Measurements from ENCODE around the gene PMM2.
"Not testable (repeated sequence)": the region's sequence is repeated elsewhere in the genome, so short reads cannot be mapped to it uniquely, and the experiment has no call there.

PMM2 gene

DNA sequence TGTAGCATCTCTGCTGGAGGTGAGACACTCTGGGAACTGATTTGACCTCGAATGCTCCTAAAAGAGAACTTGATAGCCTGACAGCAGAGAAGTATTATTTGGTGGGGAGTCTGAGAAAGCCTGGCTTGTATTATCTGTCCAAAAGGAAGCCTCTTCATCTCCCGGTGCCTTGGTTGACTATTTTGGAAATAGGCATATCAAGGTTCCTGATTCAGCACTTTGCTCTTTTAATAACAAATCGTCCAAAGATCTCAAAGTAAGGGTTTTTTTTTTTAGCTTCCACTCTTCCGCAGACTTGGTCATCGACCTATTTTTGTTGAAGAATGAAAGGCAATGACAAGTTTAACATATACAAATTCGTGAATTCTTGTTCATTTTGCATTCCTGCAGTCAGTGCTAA lies 15.0 kb upstream of the PMM2 start:
- no peak for DNase-seq (ENCODE audit: low read depth)

DNA sequence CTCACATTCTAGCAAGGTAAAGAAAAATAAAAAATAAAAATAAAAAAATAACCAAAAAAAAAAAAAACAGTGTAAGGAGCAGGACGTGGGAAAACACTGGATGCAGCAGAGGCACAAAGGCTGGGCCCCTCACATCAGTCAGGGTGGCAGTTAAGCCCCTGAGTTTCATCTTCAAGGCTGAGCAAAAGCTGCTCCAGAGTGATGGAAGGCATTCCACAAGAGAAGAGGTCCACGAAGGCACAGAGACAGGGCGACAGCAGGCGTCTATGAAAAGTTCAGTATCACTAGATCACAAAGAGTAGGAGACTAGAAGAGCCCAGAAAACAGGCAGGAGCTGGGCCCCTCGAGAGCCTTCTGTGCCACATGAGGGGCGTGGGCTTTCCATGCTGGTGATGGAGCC lies 12.2 kb upstream of the PMM2 start:
- DNase-seq (ENCODE audit: low read depth) = no peak

DNA sequence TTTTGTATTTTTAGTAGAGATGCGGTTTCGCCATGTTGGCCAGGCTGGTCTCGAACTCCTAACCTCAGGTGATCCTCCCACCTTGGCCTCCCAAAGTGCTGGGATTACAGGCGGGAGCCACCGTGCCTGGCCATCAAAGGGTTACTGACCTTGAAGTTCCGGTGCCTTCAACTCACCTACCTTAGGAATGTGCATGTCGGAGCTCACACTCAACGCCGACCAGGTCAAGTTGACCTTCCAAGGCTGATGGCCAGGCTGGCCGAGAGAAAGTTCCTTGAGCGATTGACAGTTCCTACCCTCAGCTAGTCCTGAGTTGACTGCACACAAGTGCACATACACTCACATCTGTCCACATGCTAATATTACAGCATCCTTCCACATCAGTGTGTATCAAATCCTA lies 11.3 kb upstream of the PMM2 start:
- DNase-seq (ENCODE audit: low read depth) = not testable (repeated sequence)

DNA sequence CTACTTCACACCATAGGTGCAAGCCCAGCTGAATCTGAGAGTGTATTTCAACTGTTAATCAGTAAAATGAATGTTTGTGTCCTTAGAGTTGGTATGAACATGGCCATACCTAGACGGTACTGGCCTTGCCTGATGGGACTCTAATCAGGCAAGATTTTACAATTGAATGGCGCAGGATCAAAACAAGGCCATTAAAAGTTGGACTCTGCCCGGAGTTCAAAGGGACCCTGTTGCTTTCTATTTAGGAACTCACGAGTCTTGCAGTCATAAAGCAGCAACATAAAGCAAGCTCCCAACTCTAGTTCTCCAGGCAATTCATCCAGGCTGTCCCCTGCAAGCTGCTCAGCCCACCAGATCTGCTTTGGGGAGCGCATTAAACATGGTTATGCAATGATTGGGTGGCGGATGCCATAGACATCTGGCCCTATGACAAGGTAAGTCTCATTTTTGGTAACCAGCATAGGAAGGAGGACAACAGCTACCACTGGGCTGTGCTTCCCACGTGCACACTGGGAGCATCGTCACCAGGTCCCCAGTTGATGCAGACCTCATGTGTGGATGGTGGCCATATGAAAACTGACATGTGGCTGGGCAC lies 9.0 kb upstream of the PMM2 start:
- no peak for DNase-seq (ENCODE audit: low read depth)

DNA sequence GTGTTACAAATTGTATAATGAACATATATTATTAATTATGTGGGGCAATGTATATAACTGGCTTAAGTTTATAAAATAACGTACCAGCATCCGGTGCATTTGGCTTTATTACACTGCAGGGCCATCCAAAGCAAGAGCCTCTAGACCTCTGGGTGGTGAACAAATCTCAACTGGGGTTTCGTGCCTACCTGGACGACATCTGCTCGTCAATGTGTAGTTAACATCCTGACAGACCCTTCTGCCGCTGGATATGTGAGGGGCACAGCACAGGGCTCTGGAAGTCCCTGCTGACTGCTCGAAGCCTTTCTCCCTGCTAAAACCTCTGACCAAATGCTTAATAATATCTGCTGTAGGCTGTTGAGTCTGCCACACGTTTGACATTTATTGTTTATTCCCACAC lies 2.5 kb upstream of the PMM2 start:
- no peak for DNase-seq (ENCODE audit: low read depth)

DNA sequence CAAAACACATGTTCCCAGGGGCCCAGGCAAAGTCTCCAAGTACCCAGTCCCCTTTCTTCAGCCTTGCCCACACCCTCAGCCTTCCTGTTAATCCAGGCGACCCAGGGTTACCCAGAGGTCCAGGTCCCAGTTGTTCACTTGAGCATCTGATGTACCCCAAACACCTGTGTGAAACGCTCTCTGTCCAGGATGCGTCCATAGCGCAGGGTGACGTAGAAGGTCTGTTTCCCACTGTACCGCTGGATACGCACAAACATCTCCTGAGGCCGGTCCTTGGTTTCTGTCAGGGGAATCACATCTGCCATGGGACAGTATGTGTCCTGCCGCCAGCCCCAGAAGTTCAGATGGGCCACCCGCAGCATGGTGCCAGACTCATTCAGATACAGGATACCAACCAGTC lies 1.8 kb upstream of the PMM2 start:
- no peak for DNase-seq (ENCODE audit: low read depth)

DNA sequence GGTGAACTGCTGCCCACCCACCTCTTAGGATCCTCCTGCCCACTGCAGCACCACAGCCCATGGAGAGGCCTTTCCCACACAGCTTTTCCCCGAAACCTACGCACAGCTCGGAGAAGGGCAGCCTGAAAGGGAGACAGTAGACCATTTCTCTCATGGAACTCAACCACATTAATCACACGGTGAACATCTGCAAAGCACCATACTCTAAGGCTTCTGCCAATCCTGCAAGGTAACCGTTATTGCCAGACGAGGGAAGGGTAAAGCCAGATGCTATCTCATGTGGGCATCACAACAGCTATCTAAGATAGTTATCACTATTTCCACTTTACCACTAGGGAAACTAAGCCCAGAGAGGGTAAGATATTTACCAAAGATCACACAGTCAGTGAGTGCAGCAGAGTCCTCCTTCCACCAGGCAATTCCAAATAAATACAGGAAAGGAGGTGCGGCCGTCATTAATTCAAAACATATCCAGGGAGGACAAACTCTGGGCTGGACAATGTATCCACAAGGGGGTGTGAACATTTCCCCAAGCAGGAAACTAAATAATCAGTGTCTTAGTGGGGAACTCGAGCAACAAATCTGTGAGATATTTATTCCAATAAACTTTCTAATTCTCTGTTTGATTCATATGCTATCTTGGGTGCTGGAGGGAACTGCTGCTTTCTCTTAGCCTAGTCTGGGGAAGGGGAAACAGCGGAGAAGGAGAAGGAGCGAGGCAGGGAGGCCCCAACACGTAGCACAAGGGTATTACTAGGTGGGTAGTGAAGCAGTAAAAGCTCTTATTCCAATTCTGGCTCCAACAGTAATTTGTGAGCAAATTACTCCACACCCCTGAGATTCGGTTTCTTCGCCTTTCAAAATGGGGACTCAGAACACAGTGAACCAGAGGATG lies 923 bp upstream of the PMM2 start:
- no peak for DNase-seq (ENCODE audit: low read depth)

DNA sequence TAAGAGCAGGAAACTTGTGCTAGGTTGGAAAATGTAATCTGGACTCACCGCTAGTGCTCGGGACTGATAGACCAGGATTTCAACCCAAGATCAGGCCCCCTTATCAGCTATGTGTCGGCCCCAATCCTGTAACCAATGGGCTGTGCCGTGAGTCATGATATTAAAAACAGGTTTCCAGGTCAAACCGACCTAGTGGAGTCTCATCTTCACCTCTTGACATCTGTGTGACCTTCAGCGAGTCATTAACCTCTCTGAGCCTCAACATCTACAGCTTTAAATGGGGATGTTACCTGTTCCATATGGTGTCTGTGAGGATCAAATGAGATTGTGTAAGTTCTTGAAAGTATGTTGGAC lies 512 bp downstream of the PMM2 start:
- no peak for DNase-seq (ENCODE audit: low read depth)

DNA sequence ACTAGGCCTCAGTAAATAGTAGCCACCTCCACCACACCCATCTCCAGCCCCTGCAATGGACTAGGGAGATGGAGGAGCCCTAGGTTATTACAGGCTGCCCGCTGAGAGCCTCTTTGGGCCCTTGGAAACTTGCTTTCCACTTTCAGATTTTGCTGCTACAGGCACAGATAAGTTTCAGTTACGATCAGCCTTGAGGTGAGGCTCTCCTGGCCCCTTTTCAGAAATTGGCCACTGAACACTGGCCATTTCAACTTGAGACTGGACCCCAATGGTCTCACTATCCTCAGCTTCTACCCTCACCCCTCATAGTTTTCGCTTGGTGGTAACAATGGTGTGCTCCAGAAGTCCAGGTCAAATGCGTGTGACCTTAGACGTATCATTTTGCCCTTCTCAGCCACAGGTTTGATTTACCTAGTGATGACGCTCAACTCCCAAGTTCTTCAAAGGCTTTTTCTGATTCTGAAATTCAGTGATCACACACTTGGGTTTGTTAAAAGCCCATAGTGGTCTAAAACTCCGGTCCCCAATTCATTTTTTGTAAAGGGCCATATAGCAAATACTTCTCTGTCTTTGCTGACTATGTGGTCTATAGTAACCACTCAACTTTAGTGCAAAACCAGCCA lies 1.0 kb downstream of the PMM2 start:
- DNase-seq (ENCODE audit: low read depth) = no peak

DNA sequence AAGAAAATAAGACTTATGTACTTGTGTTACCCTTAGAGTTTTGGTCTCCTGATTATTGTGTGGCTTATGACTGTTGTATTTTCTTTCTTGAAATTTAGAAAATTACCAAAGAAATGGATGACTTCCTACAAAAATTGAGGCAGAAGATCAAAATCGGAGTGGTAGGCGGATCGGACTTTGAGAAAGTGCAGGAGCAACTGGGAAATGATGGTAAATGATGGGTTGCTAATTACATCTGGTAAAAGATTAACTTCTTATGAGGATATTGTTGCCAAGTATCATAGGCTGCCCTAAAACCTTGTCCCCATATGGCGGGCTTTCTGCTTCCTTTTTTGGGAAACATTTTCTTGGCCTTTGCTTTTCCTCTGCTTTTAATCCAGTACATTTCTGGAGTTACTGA lies 4.1 kb downstream of the PMM2 start:
- DNase-seq (ENCODE audit: low read depth) = no peak

DNA sequence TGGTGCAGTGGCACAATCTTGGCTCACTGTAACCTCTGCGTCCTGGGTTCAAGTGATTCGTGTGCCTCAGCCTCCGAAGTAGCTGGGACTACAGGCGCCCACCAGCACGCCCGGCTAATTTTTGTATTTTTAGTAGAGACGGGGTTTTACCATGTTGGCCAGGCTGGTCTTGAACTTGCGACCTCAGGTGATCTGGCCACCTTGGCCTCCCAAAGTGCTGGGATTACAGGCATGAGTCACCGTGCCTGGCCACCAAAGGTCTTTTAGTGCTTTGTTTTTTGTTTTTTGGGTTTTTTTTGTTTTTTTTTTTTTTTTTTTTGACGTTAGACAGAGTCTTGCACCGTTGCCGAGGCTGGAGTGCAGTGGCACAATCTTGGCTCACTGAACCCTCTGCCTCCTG lies 6.1 kb downstream of the PMM2 start:
- DNase-seq (ENCODE audit: low read depth) = not testable (repeated sequence)

DNA sequence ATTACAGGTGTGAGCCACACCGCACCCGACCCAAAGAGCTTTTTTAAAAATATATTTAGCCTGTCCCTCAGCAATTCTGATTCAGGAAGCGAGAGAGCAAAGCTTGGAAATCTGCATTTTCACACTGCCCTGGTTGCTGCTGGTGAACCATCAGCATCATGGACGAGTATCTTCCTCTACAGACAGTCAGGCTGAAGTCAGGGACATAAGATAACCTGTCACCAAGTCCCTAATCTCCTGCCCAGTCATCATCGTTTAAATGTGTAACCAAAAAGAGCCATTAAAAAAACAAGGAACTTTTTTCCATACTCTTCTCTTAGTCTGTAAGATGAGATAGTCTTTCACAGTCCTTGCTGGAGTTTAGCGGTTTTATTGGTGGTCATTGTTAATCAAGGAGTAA lies 6.7 kb downstream of the PMM2 start:
- no peak for DNase-seq (ENCODE audit: low read depth)

DNA sequence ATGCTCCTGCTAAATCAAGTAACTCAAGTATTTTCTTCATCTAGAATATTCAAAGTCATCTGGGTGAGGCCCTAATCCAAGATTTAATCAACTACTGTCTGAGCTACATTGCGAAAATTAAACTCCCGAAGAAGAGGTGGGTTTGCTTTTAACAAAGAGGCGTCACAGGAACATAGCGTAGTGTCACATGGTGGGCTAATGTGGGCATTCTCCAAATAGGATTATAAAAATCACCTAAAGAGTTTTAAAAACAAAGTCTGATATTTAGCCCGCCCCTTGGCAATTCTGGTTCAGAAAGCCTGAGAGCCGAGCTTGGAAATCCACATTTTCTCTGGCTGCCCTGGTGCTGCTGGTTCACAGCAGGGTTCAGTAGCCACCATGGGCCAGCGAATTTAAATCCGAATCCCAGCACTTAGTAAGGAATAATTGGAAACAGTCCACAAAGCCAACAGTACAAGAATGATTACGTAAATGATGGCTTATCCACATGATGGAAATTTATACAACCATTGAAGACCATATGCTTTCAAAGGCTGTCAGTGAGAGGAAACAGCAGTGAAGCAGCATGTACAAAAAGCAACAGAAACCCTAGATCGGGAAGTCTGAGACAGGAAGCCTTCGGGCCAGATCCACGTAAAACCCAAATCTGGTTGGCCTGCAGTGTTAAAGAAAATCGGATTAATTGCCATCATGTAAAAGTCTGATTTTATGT lies 8.8 kb downstream of the PMM2 start:
- no peak for DNase-seq (ENCODE audit: low read depth)

DNA sequence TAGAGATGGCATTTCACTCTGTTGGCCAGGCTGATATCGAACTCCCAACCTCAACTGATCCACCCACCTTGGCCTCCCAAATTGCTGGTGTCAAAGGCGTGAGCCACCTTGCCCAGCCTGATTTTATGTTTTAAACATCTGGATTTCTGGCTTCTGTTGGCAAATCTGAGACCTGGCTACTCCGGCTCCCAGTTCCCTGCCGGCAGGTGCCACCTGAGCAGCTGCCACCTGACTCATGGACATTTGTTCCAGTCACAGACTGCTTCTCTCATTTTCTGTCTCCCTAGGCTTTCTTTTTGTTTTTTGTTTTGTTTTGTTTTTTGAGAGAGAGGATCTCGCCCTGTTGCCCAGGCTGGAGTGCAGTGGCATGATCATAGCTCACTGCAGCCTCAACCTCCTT lies 9.6 kb downstream of the PMM2 start:
- DNase-seq (ENCODE audit: low read depth) = no peak

DNA sequence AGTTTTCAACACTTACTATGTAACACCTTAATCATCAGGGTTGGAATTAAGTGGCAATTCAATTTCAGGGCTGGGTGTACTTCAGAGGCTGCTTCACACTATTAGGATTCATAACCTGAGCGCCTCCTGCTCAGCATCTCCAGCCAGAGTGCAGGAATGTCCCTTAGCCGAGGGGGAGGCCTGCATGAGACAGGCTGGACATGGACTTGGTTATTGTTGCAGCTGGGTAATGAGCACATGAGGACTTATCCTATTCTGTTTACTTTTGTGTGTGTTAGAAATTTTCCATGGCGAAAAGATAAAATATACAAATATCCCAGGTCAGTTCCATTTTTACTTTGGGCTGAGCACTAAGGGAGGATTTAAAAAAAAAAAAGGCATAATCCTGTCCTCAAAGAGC lies 10.4 kb downstream of the PMM2 start:
- no peak for DNase-seq (ENCODE audit: low read depth)

DNA sequence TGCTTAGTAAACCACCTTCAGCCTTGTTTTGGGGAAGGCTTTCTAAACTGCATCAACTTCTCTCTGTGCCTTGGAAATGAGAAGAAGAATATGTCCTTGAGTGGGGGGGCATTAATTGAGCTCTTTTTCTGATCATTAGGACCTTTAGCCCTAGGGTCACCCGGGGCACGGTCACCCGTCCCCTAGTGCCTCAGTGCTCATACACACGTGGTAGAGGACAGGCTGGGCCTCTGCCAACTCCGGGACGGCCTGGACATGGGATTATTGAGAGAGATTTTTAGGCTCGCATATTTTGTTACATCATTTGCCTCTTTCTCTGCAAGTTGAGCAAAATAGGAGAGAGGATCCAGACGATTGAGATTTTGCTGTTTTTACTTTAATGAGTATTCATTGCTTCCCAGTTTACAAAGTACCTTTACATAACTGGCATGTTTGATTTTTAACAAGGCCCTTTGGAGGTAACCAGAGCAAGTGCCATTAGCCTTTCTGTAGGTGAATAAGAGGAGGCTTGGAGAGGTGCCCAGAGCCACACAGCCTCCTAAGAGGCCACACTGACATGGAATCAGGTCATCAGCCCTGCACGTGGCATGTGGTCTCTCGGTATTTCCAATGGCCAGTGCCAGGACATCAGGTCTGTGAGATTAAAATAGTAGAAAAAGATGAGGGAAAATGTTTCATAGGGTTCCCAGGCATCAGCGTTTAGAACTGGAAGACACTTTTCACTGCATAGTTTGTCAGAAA lies 11.1 kb downstream of the PMM2 start:
- no peak for DNase-seq (ENCODE audit: low read depth)

DNA sequence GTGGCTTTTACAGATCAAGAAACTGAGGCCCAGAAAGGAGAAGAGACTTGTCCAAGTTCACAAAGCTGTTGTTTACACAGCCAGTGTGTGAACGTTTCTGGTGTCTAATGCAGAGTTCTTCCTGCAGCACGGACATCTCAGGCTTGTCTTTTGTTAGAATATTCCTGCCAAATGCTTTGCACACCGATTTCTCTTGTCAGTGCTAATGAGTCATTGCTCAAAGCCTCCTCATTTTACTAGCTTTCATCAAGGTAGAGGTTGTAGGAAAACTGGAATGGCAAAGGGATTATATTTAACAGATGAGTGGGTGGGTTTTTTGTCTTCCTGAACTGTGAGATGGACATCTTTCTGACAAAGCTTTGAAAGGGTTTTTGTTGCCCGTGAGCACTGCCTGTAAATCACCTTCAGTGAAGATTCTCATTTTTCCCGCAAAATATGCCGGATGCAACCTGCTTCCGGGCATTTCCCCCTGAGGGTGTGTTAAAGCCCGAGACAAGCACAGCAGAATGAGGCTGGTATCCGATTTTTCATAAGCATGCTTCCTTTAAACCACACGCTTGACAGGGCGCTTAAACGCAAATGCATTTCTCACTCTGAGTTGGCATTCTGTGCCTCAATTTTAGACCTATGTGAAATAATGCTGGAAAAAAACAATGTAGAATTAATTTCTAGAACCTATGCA lies 14.7 kb downstream of the PMM2 start:
- no peak for DNase-seq (ENCODE audit: low read depth)

DNA sequence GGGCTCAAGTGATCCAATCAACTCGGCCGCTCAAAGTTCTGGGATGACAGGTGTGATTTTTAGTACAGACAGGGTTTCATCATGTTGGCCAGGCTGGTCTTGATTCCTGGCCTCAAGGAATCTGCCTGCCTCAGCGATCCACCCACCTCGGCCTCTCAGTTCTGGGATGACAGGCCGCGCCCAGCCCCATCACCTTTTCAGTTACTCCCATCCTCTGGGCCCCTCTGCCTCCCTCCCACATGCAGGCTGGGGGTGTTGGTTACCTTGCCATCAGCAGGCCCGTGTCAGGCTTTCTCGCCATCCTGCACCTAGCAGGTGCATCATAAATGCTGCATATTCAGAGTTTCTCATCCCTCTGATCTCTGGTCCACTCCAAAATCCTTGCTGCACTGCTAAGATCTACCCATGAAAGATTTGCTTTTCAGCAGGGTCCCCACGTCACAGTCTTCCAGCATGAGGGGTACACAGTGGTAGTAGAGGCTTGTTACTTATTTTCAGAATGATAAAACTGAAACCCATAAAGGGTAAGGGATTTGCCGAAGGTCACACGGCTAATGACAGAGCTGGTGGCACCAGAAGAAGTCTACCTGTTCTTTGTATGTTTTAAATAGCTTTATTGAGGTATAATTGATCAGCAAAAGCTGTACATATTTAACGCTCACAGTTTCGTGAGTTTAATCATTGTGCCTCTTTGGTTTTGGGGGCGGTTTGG lies 16.6 kb downstream of the PMM2 start:
- DNase-seq (ENCODE audit: low read depth) = no peak

DNA sequence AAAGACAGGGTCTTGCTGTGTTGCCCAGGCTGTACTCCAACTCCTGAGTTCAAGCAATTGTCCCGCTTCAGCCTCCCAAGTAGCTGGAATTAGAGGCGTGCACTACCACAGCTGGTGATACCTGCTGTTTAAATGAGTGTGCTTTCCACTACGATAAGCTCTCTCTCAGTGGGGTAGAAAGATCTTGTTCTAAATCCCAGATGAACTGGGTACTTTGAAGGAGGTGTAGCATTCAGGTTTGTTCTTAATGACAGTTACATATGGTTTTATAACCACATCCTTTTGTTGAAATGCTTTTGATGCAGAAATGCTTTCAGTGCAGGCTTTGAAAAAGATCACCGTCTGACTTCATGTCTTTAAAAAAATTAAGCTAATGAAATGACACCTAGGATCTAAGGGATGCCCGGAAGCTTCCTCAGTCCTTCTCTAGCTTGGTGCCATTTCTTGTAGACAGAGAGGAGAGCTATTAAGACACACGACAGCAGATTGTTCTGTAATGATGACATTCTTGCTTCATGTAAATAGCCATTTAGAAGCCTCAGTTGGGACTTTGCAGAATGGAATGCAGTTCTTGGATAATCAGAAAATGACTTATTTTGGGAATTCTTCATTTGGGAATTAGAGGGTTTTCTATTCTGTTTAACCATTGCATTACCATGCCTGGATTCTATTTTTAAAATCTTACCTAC lies 19.5 kb downstream of the PMM2 start:
- DNase-seq (ENCODE audit: low read depth) = no peak
